Measurements from ENCODE around the gene EGFL7. TPM values are rescaled to one million over a fixed set of nuclear protein-coding genes. Genes with fewer than 3 reads are reported as not detected.

The EGFL7 gene
- total and polyA plus RNA-seq, 4 donors = 32.1 to 39.7 (median 36.5) TPM

DNA sequence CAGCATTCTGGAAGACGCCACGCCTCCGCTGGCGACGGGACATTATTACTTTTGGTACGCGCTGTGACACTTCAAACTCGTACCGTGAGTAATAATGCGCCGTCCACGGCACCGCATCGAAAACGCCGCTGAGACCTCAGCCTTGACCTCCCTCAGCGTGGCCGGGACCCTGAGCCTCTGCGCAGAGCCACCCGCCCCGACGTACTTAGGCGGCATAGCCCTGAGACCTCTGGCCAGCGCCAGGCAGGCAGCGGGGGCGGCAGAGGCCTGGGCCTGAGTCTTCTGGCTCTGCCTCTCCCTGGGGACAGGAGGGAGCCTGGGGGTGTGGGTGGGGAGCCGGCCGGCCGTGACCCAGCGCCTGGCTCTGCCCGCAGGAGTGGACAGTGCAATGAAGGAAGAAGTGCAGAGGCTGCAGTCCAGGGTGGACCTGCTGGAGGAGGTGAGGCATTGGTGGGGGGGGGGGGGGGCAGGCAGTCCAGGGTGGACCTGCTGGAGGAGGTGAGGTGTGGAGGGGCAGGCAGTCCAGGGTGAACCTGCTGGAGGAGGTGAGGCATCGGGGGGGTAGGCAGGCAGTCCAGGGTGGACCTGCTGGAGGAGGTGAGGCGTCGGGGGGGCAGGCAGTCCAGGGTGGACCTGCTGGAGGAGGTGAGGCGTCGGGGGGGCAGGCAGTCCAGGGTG, 8.0 kb downstream of the EGFL7 start:
- H3K27me3 ChIP-seq (ENCODE audit: control insufficient read depth in 4 of 4, insufficient read depth in 4 of 4, low read length in 3 of 4) = no peaks in the 10 kb centered on the region
- no peak overlapping the region for H3K4me3 ChIP-seq (ENCODE audit: low read depth in 1 of 3, low read length in 3 of 3)
- 49% methylated on average over 36 of the region's 36 CpGs for WGBS
- H3K4me1 ChIP-seq (ENCODE audit: control insufficient read depth in 4 of 4, insufficient read depth in 4 of 4, low read length in 3 of 4) = peaks cover 28 to 49% (median 41%) of the 10 kb centered on the region in 4 donors
- no peak for TF ChIP-seq CTCF (IDR thresholded peaks at IDR 0.05; ENCODE audit: low read depth, low read length, missing input control)
- TF ChIP-seq EGR1 (IDR thresholded peaks at IDR 0.05; ENCODE audit: low read depth in 2 of 2) = peak in 1 of 2 donors; percentile 8
- no peak for TF ChIP-seq SP1 (IDR thresholded peaks at IDR 0.05)
- TF ChIP-seq, protein P1, sequence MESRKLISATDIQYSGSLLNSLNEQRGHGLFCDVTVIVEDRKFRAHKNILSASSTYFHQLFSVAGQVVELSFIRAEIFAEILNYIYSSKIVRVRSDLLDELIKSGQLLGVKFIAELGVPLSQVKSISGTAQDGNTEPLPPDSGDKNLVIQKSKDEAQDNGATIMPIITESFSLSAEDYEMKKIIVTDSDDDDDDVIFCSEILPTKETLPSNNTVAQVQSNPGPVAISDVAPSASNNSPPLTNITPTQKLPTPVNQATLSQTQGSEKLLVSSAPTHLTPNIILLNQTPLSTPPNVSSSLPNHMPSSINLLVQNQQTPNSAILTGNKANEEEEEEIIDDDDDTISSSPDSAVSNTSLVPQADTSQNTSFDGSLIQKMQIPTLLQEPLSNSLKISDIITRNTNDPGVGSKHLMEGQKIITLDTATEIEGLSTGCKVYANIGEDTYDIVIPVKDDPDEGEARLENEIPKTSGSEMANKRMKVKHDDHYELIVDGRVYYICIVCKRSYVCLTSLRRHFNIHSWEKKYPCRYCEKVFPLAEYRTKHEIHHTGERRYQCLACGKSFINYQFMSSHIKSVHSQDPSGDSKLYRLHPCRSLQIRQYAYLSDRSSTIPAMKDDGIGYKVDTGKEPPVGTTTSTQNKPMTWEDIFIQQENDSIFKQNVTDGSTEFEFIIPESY (IDR thresholded peaks at IDR 0.05) = no peak
- no peak for DNase-seq (ENCODE audit: low spot score)
- no peak overlapping the region for H3K9ac ChIP-seq (ENCODE audit: low read depth in 1 of 2, low read length in 2 of 2)
- H3K36me3 ChIP-seq (ENCODE audit: control insufficient read depth in 4 of 4, insufficient read depth in 3 of 4, low read depth in 1 of 4, low read length in 3 of 4) = peaks cover 0 to 14% (median 0%) of the 10 kb centered on the region in 4 donors
- H3K27ac ChIP-seq (ENCODE audit: low read depth in 1 of 2, low read length in 2 of 2) = no peak overlapping the region
- no peaks in the 10 kb centered on the region for H3K9me3 ChIP-seq (ENCODE audit: control insufficient read depth in 4 of 4, low read length in 3 of 4)

GRCh38 chr9:136671254-136671614, 8.5 kb downstream of the EGFL7 start:
- no peaks in the 10 kb centered on the region for H3K9me3 ChIP-seq (ENCODE audit: control insufficient read depth in 4 of 4, low read length in 3 of 4)
- no peaks in the 10 kb centered on the region for H3K27me3 ChIP-seq (ENCODE audit: control insufficient read depth in 4 of 4, insufficient read depth in 4 of 4, low read length in 3 of 4)
- DNase-seq (ENCODE audit: low spot score) = no peak
- peaks cover 28 to 54% (median 43%) of the 10 kb centered on the region in 4 donors for H3K4me1 ChIP-seq (ENCODE audit: control insufficient read depth in 4 of 4, insufficient read depth in 4 of 4, low read length in 3 of 4)
- H3K27ac ChIP-seq (ENCODE audit: low read depth in 1 of 2, low read length in 2 of 2) = no peak overlapping the region
- TF ChIP-seq RAD21 (IDR thresholded peaks at IDR 0.05) (no peak), JUND (IDR thresholded peaks at IDR 0.05) (no peak), FOXA2 (IDR thresholded peaks at IDR 0.05) (no peak)
- TF ChIP-seq, protein P1 (IDR thresholded peaks at IDR 0.05) = no peak
- TF ChIP-seq, protein P2, sequence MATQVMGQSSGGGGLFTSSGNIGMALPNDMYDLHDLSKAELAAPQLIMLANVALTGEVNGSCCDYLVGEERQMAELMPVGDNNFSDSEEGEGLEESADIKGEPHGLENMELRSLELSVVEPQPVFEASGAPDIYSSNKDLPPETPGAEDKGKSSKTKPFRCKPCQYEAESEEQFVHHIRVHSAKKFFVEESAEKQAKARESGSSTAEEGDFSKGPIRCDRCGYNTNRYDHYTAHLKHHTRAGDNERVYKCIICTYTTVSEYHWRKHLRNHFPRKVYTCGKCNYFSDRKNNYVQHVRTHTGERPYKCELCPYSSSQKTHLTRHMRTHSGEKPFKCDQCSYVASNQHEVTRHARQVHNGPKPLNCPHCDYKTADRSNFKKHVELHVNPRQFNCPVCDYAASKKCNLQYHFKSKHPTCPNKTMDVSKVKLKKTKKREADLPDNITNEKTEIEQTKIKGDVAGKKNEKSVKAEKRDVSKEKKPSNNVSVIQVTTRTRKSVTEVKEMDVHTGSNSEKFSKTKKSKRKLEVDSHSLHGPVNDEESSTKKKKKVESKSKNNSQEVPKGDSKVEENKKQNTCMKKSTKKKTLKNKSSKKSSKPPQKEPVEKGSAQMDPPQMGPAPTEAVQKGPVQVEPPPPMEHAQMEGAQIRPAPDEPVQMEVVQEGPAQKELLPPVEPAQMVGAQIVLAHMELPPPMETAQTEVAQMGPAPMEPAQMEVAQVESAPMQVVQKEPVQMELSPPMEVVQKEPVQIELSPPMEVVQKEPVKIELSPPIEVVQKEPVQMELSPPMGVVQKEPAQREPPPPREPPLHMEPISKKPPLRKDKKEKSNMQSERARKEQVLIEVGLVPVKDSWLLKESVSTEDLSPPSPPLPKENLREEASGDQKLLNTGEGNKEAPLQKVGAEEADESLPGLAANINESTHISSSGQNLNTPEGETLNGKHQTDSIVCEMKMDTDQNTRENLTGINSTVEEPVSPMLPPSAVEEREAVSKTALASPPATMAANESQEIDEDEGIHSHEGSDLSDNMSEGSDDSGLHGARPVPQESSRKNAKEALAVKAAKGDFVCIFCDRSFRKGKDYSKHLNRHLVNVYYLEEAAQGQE (IDR thresholded peaks at IDR 0.05) = no peak
- TF ChIP-seq, protein P3, sequence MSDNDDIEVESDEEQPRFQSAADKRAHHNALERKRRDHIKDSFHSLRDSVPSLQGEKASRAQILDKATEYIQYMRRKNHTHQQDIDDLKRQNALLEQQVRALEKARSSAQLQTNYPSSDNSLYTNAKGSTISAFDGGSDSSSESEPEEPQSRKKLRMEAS (IDR thresholded peaks at IDR 0.05) = no peak
- no peak overlapping the region for H3K9ac ChIP-seq (ENCODE audit: low read depth in 1 of 2, low read length in 2 of 2)
- peaks cover 0 to 14% (median under 1%) of the 10 kb centered on the region in 4 donors for H3K36me3 ChIP-seq (ENCODE audit: control insufficient read depth in 4 of 4, insufficient read depth in 3 of 4, low read depth in 1 of 4, low read length in 3 of 4)
- WGBS = 30% methylated on average over 12 of the region's 12 CpGs
- H3K4me3 ChIP-seq (ENCODE audit: low read depth in 1 of 3, low read length in 3 of 3) = no peak overlapping the region
